ENCODE measurements around the gene SEC31B. TPM values are rescaled to one million over a fixed set of nuclear protein-coding genes. Genes with fewer than 3 reads are reported as not detected.

The SEC31B gene
- total and polyA plus RNA-seq, 9 of the 15 experiments (the other 6 are each of a cell fraction or from before 2014, with no cell fraction given): 0.91 to 7.0 (median 2.4) TPM

GRCh38 chr10:100528123-100528886, 8.6 kb upstream of the SEC31B start:
- Histone ChIP-seq H3K79me2 (ENCODE audit: control insufficient read depth, insufficient read depth, low read length) (peaks cover 24% of the 10 kb centered on the region), H3K4me2 (ENCODE audit: insufficient read depth, low read length) (peak overlapping the region; percentile 82), H3K36me3 (ENCODE audit: control insufficient read depth, insufficient read depth, low read length) (peaks cover 51% of the 10 kb centered on the region), H3K9me1 (ENCODE audit: control insufficient read depth, insufficient read depth, low read length) (no peaks in the 10 kb centered on the region), H3K9ac (ENCODE audit: insufficient read depth in 1 of 2, low read depth in 2 of 2, low read length in 2 of 2) (peak overlapping the region; percentile 43 to 86; a peak in 2 of 4 replicates), H3K9me3 (replicated peaks; ENCODE audit: control insufficient read depth, insufficient read depth, low read depth, low read length) (no peaks in the 10 kb centered on the region; the same call in 1 of the 2 replicates), H3K4me3 (peak overlapping the region; percentile 82), H3K4me1 (replicated peaks in 1 of 2; ENCODE audit: control insufficient read depth in 2 of 2, insufficient read depth in 2 of 2, low read length in 2 of 2) (peaks cover 0 to 14% of the 10 kb centered on the region in 2 experiments; a peak in 3 of 5 replicates), H2AFZ (ENCODE audit: low read depth, low read length) (no peak overlapping the region), H3K27ac (ENCODE audit: extremely low read depth, low read depth, low read length) (peak overlapping the region; percentile 82), H4K20me1 (replicated peaks; ENCODE audit: control insufficient read depth, insufficient read depth, low read length) (no peaks in the 10 kb centered on the region), H3K27me3 (ENCODE audit: control insufficient read depth in 2 of 2, insufficient read depth in 2 of 2, low read length in 2 of 2) (no peaks in the 10 kb centered on the region)
- 42% methylated on average over 7 of the region's 7 CpGs for WGBS (ENCODE audit: insufficient coverage, low coverage, missing lambda C conversion rate)
- in situ Hi-C loops (cut with MboI) (no loop called here), intact Hi-C loops (cut with micrococcal nuclease) (no loop called here)
- BruUV-seq (replicated peaks): TSS peak; percentile 55
- TF ChIP-seq FOS (IDR thresholded peaks at IDR 0.05; ENCODE audit: extremely low read depth, insufficient read length): no peak
- TF ChIP-seq MYBL2 (IDR thresholded peaks at IDR 0.05; ENCODE audit: low read depth): no peak
- TF ChIP-seq MYBL2 (CRISPR knock-in tag; IDR thresholded peaks at IDR 0.05; ENCODE audit: borderline replicate concordance): no peak
- no peak for TF ChIP-seq PTRF (tag; IDR thresholded peaks at IDR 0.05)
- TF ChIP-seq CSDE1 (IDR thresholded peaks at IDR 0.05): 0 out of 4 replicates have a peak, but pooled peaks of 1 of the 2 experiments have one; percentile 47
- TF ChIP-seq, protein P1, sequence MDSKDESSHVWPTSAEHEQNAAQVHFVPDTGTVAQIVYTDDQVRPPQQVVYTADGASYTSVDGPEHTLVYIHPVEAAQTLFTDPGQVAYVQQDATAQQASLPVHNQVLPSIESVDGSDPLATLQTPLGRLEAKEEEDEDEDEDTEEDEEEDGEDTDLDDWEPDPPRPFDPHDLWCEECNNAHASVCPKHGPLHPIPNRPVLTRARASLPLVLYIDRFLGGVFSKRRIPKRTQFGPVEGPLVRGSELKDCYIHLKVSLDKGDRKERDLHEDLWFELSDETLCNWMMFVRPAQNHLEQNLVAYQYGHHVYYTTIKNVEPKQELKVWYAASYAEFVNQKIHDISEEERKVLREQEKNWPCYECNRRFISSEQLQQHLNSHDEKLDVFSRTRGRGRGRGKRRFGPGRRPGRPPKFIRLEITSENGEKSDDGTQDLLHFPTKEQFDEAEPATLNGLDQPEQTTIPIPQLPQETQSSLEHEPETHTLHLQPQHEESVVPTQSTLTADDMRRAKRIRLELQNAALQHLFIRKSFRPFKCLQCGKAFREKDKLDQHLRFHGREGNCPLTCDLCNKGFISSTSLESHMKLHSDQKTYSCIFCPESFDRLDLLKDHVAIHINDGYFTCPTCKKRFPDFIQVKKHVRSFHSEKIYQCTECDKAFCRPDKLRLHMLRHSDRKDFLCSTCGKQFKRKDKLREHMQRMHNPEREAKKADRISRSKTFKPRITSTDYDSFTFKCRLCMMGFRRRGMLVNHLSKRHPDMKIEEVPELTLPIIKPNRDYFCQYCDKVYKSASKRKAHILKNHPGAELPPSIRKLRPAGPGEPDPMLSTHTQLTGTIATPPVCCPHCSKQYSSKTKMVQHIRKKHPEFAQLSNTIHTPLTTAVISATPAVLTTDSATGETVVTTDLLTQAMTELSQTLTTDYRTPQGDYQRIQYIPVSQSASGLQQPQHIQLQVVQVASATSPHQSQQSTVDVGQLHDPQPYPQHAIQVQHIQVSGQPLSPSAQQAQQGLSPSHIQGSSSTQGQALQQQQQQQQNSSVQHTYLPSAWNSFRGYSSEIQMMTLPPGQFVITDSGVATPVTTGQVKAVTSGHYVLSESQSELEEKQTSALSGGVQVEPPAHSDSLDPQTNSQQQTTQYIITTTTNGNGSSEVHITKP (IDR thresholded peaks at IDR 0.05; ENCODE audit: partially characterized antibody): peak; percentile 67
- no peak for TF ChIP-seq RBM22 (IDR thresholded peaks at IDR 0.05; ENCODE audit: low read depth, low read length, poor library complexity, severe bottlenecking)
- FAIRE-seq: no peak
- no peak for DNase-seq (ENCODE audit: extremely low read depth in 1 of 4, low spot score in 3 of 4)
- ChIA-PET CTCF (ENCODE audit: low intra/inter-chr PET ratio) (no interaction called here), POLR2A (no interaction called here)
- no peak for ATAC-seq
